MCF 10A (cell line): Measurements from ENCODE around the gene SHLD2. TPM values are rescaled to one million over a fixed set of nuclear protein-coding genes. Genes with fewer than 3 reads are reported as not detected.
"Not testable (repeated sequence)": the region's sequence is repeated elsewhere in the genome, so short reads cannot be mapped to it uniquely, and the experiment has no call there.

ENCODE experiments used
- BruUV-seq: library from RNA; stranded (reverse); fragments of 400-500 nt; replicated peaks from 2 replicates; lab custom pipeline; 2021; lab: Mats Ljungman, UMichigan
- CTCF ChIA-PET: fragments of 300-600 bp; sonication (Branson Sonifier 250); formaldehyde crosslinking; extraction: SDS; loops from one replicate; lab custom pipeline; 2021; ENCODE audit warnings: antibody characterized with exemption, inconsistent platforms; lab: Yijun Ruan, JAX
- POLR2A ChIA-PET: fragments of 300-600, 350-650 bp; sonication (Branson Sonifier 250); formaldehyde crosslinking; extraction: SDS; loops from one replicate; lab custom pipeline; 2020; ENCODE audit warnings: antibody characterized with exemption, inconsistent platforms; lab: Yijun Ruan, JAX
- DNase-seq: peaks from one replicate; pipeline ENCODE4 v3.0.0-alpha.2; 2018; ENCODE audit not compliant: unreplicated experiment
- H3K27ac Mint-ChIP-seq: one replicate; pipeline ENCODE4 v1.8.0; 2022; ENCODE audit warnings: mild to moderate bottlenecking, low read depth, mixed read lengths; ENCODE audit not compliant: unreplicated experiment
- H3K27me3 Mint-ChIP-seq: one replicate; pipeline ENCODE4 v1.8.0; 2022; ENCODE audit warnings: mixed read lengths; ENCODE audit not compliant: insufficient read depth, unreplicated experiment
- H3K36me3 Mint-ChIP-seq: one replicate; pipeline ENCODE4 v1.8.0; 2022; ENCODE audit warnings: mild to moderate bottlenecking, moderate library complexity, mixed read lengths; ENCODE audit not compliant: insufficient read depth, unreplicated experiment
- H3K4me1 Mint-ChIP-seq: one replicate; pipeline ENCODE4 v1.8.0; 2022; ENCODE audit warnings: mixed read lengths; ENCODE audit not compliant: insufficient read depth, unreplicated experiment
- H3K4me3 Mint-ChIP-seq: one replicate; pipeline ENCODE4 v1.8.0; 2022; ENCODE audit warnings: mild to moderate bottlenecking, moderate library complexity, mixed read lengths; ENCODE audit not compliant: unreplicated experiment
- H3K9me3 Mint-ChIP-seq: one replicate; pipeline ENCODE4 v1.8.0; 2022; ENCODE audit warnings: mixed read lengths; ENCODE audit not compliant: unreplicated experiment
- intact Hi-C: fragments of 100-400 bp; cut with micrococcal nuclease; formaldehyde crosslinking; loops from 2 replicates; pipeline ENCODE4 v1.14.1; 2022
- total RNA-seq: library from RNA; stranded (reverse); gene quantifications from 2 replicates; pipeline ENCODE4 v1.2.3, GENCODE V29; 2022

The SHLD2 gene
- total RNA-seq, 1 experiment from 2014 or later, result 31.8 TPM

- H3K9me3 Mint-ChIP-seq, H3K4me3 Mint-ChIP-seq, POLR2A ChIA-PET, CTCF ChIA-PET, H3K36me3 Mint-ChIP-seq, BruUV-seq, H3K4me1 Mint-ChIP-seq, H3K27me3 Mint-ChIP-seq, DNase-seq, H3K27ac Mint-ChIP-seq, intact Hi-C loops: not testable (repeated sequence)
Observed at GRCh38 chr10:87237244-87237643, 142.2 kb downstream of the SHLD2 start.

- DNase-seq, H3K36me3 Mint-ChIP-seq, H3K27me3 Mint-ChIP-seq, H3K9me3 Mint-ChIP-seq, H3K27ac Mint-ChIP-seq, CTCF ChIA-PET, H3K4me1 Mint-ChIP-seq, BruUV-seq, intact Hi-C loops, POLR2A ChIA-PET, H3K4me3 Mint-ChIP-seq: not testable (repeated sequence)
Observed at GRCh38 chr10:87239346-87239808, 144.4 kb downstream of the SHLD2 start.

Other genes starting within 250 kb of the SHLD2 start
- gene MMRN2, start 137.6 kb upstream of the SHLD2 start, total RNA-seq, result 1.4 and 1.5 TPM in 2 replicates
- gene SNCG, start 136.6 kb upstream of the SHLD2 start, total RNA-seq, result 4.2 and 7.3 TPM in 2 replicates
- gene ADIRF, start 126.7 kb upstream of the SHLD2 start, total RNA-seq, result 60.3 and 89.0 TPM in 2 replicates
- gene FAM25A, start 74.9 kb upstream of the SHLD2 start, total RNA-seq, result not detected in 2 replicates
- 171 and 275 TPM in 2 replicates for gene GLUD1, start 363 bp upstream of the SHLD2 start, total RNA-seq
- 0.47 and 0.82 TPM in 2 replicates for gene NUTM2A, start 130.2 kb downstream of the SHLD2 start, total RNA-seq